Activated naive CD4-positive, alpha-beta T cell treated with anti-CD3 and anti-CD28 coated beads, Interleukin-2, amount 50 U/mL, for 24 hours (primary cell): ENCODE data around the gene FGFBP1.
"Not testable (repeated sequence)": the region's sequence is repeated elsewhere in the genome, so short reads cannot be mapped to it uniquely, and the experiment has no call there.

ENCODE experiments used
- H3K27ac Mint-ChIP-seq: one replicate; pipeline ENCODE4 v1.8.0; 2021; ENCODE audit warnings: mild to moderate bottlenecking, mixed read lengths
- H3K27me3 Mint-ChIP-seq: one replicate; pipeline ENCODE4 v1.8.0; 2021; ENCODE audit warnings: mixed read lengths
- H3K36me3 Mint-ChIP-seq: one replicate; pipeline ENCODE4 v1.8.0; 2021; ENCODE audit warnings: mixed read lengths
- H3K4me1 Mint-ChIP-seq: one replicate; pipeline ENCODE4 v1.8.0; 2021; ENCODE audit warnings: mixed read lengths
- H3K4me3 Mint-ChIP-seq: one replicate; pipeline ENCODE4 v1.8.0; 2021; ENCODE audit warnings: mild to moderate bottlenecking, mixed read lengths
- H3K9me3 Mint-ChIP-seq: one replicate; pipeline ENCODE4 v1.8.0; 2021; ENCODE audit warnings: mixed read lengths

Gene FGFBP1

GRCh38 chr4:15928883-15929282 lies 9.7 kb downstream of the FGFBP1 start:
- H3K36me3 Mint-ChIP-seq = no peaks in the 10 kb centered on the region

GRCh38 chr4:15926486-15926885 lies 12.1 kb downstream of the FGFBP1 start:
- no peaks in the 10 kb centered on the region for H3K9me3 Mint-ChIP-seq
- H3K4me3 Mint-ChIP-seq = no peak overlapping the region
- peaks cover 4% of the 10 kb centered on the region for H3K27me3 Mint-ChIP-seq
- H3K4me1 Mint-ChIP-seq = no peaks in the 10 kb centered on the region
- H3K27ac Mint-ChIP-seq = no peak overlapping the region
- no peaks in the 10 kb centered on the region for H3K36me3 Mint-ChIP-seq

More at GRCh38 chr4:15928883-15929282, 9.7 kb downstream of the FGFBP1 start:
- no peak overlapping the region for H3K27ac Mint-ChIP-seq
- H3K4me1 Mint-ChIP-seq = no peaks in the 10 kb centered on the region
- no peaks in the 10 kb centered on the region for H3K9me3 Mint-ChIP-seq
- H3K4me3 Mint-ChIP-seq = no peak overlapping the region
- peaks cover 2% of the 10 kb centered on the region for H3K27me3 Mint-ChIP-seq

DNA sequence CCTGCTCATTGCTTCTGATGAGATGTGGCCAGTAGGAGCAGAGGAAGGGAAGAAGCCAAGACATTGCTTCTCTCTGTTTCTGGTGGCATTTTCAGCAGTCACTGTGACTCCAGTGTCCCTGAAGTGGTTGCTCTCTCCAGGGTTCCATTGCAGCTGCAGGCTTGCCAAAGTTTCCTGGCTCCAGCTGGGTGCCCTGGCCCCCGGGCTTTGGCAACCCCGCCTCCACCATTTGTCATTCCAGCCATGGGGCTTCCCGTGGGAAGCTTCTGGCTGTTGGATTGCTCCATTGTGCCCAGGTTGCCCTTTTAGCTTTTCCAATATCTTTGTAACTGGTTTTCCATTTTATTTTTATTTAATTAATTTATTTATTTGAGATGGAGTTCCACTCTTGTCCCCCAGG lies 12.7 kb downstream of the FGFBP1 start:
- peaks cover 4% of the 10 kb centered on the region for H3K27me3 Mint-ChIP-seq
- H3K36me3 Mint-ChIP-seq = no peaks in the 10 kb centered on the region
- no peaks in the 10 kb centered on the region for H3K9me3 Mint-ChIP-seq
- no peak overlapping the region for H3K4me3 Mint-ChIP-seq
- no peaks in the 10 kb centered on the region for H3K4me1 Mint-ChIP-seq
- H3K27ac Mint-ChIP-seq = no peak overlapping the region

- no peak overlapping the region for H3K4me3 Mint-ChIP-seq
- H3K4me1 Mint-ChIP-seq = no peaks in the 10 kb centered on the region
- peaks cover 6% of the 10 kb centered on the region for H3K27me3 Mint-ChIP-seq
- no peaks in the 10 kb centered on the region for H3K36me3 Mint-ChIP-seq
- no peak overlapping the region for H3K27ac Mint-ChIP-seq
- H3K9me3 Mint-ChIP-seq = no peaks in the 10 kb centered on the region
Measured at GRCh38 chr4:15921592-15921932, 17.0 kb downstream of the FGFBP1 start.

GRCh38 chr4:15920723-15921591 lies 17.6 kb downstream of the FGFBP1 start:
- Mint-ChIP-seq H3K27me3 (peaks cover 4% of the 10 kb centered on the region), H3K36me3 (peaks cover 2% of the 10 kb centered on the region), H3K4me1 (no peaks in the 10 kb centered on the region), H3K4me3 (no peak overlapping the region), H3K9me3 (peaks cover 2% of the 10 kb centered on the region), H3K27ac (no peak overlapping the region)

- Mint-ChIP-seq H3K4me3 (no peak overlapping the region), H3K27ac (no peak overlapping the region), H3K4me1 (no peaks in the 10 kb centered on the region), H3K9me3 (peaks cover 6% of the 10 kb centered on the region), H3K27me3 (peaks cover 5% of the 10 kb centered on the region), H3K36me3 (peaks cover 4% of the 10 kb centered on the region)
Measured at GRCh38 chr4:15918484-15919129, 19.9 kb downstream of the FGFBP1 start.

GRCh38 chr4:15917297-15917696 lies 21.2 kb downstream of the FGFBP1 start:
- Mint-ChIP-seq H3K4me3 (no peak overlapping the region), H3K9me3 (peaks cover 6% of the 10 kb centered on the region), H3K27ac (no peak overlapping the region), H3K4me1 (no peaks in the 10 kb centered on the region), H3K36me3 (peaks cover 4% of the 10 kb centered on the region), H3K27me3 (peaks cover 4% of the 10 kb centered on the region)

- H3K27me3 Mint-ChIP-seq, H3K36me3 Mint-ChIP-seq, H3K4me3 Mint-ChIP-seq, H3K9me3 Mint-ChIP-seq, H3K4me1 Mint-ChIP-seq, H3K27ac Mint-ChIP-seq: not testable (repeated sequence)
Measured at GRCh38 chr4:15916358-15916757, 22.2 kb downstream of the FGFBP1 start.

- Mint-ChIP-seq H3K4me3 (no peak overlapping the region), H3K9me3 (peaks cover 6% of the 10 kb centered on the region), H3K27ac (no peak overlapping the region), H3K27me3 (peaks cover 5% of the 10 kb centered on the region), H3K4me1 (no peaks in the 10 kb centered on the region), H3K36me3 (peaks cover 4% of the 10 kb centered on the region)
Measured at GRCh38 chr4:15914736-15915135, 23.8 kb downstream of the FGFBP1 start.

GRCh38 chr4:15914291-15914690 lies 24.2 kb downstream of the FGFBP1 start:
- no peaks in the 10 kb centered on the region for H3K4me1 Mint-ChIP-seq
- H3K27ac Mint-ChIP-seq = no peak overlapping the region
- H3K36me3 Mint-ChIP-seq = peaks cover 4% of the 10 kb centered on the region
- peaks cover 6% of the 10 kb centered on the region for H3K9me3 Mint-ChIP-seq
- no peak overlapping the region for H3K4me3 Mint-ChIP-seq
- H3K27me3 Mint-ChIP-seq = peaks cover 5% of the 10 kb centered on the region

DNA sequence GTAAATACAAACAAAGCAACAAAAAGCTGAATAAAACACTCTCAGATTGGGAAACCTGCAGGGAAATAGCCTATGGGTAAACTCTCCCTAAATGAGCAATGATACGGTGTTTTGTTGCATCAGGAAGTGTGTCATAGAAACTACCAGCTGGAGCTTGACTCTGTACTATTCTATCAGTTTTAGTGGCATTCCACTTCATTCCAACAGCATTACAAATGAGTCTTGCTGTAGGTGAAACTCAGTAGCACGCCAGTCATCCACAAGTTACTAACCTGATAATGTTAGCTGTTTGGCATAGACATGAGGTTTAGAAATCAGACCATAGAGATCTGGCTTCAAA lies 24.9 kb downstream of the FGFBP1 start:
- H3K27ac Mint-ChIP-seq = no peak overlapping the region
- H3K27me3 Mint-ChIP-seq = peaks cover 5% of the 10 kb centered on the region
- peaks cover 6% of the 10 kb centered on the region for H3K9me3 Mint-ChIP-seq
- H3K4me3 Mint-ChIP-seq = no peak overlapping the region
- peaks cover 4% of the 10 kb centered on the region for H3K36me3 Mint-ChIP-seq
- no peaks in the 10 kb centered on the region for H3K4me1 Mint-ChIP-seq

- Mint-ChIP-seq H3K4me1 (no peaks in the 10 kb centered on the region), H3K9me3 (peaks cover 6% of the 10 kb centered on the region), H3K27me3 (peaks cover 6% of the 10 kb centered on the region), H3K27ac (no peak overlapping the region), H3K4me3 (no peak overlapping the region), H3K36me3 (peaks cover 4% of the 10 kb centered on the region)
Measured at GRCh38 chr4:15912961-15913630, 25.4 kb downstream of the FGFBP1 start.

DNA sequence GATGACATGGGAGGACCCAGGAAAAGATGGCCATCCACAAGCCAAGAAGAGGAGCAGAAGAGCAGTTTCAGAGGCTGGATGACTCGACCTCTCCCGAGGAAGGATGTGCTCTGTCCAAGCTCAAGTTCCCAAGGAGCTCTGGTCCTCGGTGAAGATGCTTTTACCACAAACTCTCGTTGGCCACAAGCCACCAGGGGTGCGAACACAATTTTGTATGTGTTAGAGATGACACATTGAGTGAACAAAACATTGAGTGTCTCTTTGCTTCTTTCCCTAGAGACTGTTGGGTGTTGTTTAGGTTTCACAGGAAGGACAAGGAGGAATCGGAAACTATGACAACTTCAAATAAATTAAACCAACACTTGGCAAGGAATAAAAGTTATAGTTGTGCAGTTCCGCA lies 26.3 kb downstream of the FGFBP1 start:
- H3K27me3 Mint-ChIP-seq = peaks cover 6% of the 10 kb centered on the region

DNA sequence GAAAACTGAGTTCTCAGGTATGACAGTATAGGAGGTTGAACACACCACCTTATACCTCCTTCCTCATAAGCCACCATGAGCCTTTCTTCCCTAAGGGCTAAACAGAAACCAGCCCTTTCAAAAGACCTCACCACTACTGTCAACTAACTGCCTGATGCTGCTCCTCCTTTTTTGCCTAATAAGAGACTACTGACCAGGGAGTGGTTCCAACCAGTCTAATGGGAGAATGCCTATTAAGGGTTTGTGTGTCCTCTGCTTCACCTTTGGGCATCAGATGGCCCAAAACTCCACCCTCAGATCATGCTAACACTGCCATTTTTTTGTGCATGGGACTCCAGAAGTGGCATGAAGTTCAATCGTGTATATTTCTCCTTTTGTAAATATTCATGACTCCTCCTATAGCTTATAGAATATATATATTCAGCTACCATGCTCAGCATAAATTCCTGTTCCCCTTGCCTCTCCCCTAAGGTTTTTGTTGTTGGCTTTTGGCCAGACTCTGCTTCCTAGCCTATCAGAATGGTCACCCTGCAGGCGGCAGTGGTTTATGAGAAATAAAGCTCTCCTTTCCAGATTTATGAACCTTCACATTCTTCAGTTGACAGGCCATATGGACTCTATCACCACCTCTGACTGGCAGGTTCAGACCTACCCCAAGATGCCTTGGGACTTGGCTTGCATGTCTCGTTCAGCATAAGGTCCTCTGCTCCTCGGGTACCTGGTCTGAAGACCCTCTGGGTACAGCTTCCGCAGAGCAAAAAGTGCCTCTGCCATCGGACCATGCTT lies 28.2 kb downstream of the FGFBP1 start:
- Mint-ChIP-seq H3K36me3 (no peaks in the 10 kb centered on the region), H3K4me3 (no peak overlapping the region), H3K27ac (no peak overlapping the region), H3K4me1 (no peaks in the 10 kb centered on the region), H3K27me3 (peaks cover 4% of the 10 kb centered on the region), H3K9me3 (no peaks in the 10 kb centered on the region)

More for the DNA sequence above, 26.3 kb downstream of the FGFBP1 start:
- H3K4me3 Mint-ChIP-seq = no peak overlapping the region
- peaks cover 4% of the 10 kb centered on the region for H3K36me3 Mint-ChIP-seq
- no peaks in the 10 kb centered on the region for H3K4me1 Mint-ChIP-seq
- peaks cover 6% of the 10 kb centered on the region for H3K9me3 Mint-ChIP-seq
- no peak overlapping the region for H3K27ac Mint-ChIP-seq

DNA sequence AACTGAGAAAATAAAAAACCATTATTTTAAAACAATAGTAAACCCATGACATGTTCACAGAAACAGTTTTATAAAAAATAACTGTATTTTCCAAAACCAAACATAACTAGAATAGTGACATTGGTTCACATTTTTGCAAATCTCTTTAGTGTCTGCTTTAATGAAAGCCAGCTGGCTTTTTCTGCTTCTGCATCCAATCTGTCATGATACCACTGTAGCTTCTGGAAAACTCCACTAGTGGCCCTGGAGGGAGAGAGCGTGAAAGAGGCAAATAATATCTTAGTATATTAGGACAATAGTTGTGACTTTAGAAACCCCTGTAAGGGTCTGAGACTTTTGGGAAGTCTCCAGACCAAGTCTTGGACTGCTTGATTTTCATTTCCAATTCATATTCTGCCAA lies 31.1 kb downstream of the FGFBP1 start:
- no peak overlapping the region for H3K4me3 Mint-ChIP-seq
- H3K9me3 Mint-ChIP-seq = no peaks in the 10 kb centered on the region

More for the DNA sequence above, 31.1 kb downstream of the FGFBP1 start:
- H3K36me3 Mint-ChIP-seq = peaks cover 1% of the 10 kb centered on the region
- H3K27ac Mint-ChIP-seq = no peak overlapping the region
- H3K4me1 Mint-ChIP-seq = no peaks in the 10 kb centered on the region
- peaks cover 16% of the 10 kb centered on the region for H3K27me3 Mint-ChIP-seq
